WERI-Rb-1 (cell line): ENCODE measurements around the gene KIF13A.

Experiments used
- DNase-seq: peaks from one replicate; pipeline ENCODE4 v3.0.0-alpha.2; 2020
- H3K27ac ChIP-seq: fragments of 250-450 bp; sonication (Bioruptor Pico); 2 replicates; pipeline ENCODE4 v1.5.1; 2020; ENCODE audit warnings: mild to moderate bottlenecking, moderate library complexity
- H3K27me3 ChIP-seq: fragments of 250-450 bp; sonication (Bioruptor Pico); 2 replicates; pipeline ENCODE4 v1.5.1; 2021; ENCODE audit warnings: mild to moderate bottlenecking, low read depth, moderate library complexity; ENCODE audit not compliant: insufficient read depth, severe bottlenecking
- H3K36me3 ChIP-seq: fragments of 250-450 bp; sonication (Bioruptor Pico); 2 replicates; pipeline ENCODE4 v1.5.1; 2020; ENCODE audit warnings: mild to moderate bottlenecking, moderate library complexity
- H3K4me3 ChIP-seq: 2 replicates; pipeline ENCODE4 v1.5.1; 2011; ENCODE audit warnings: low read depth, mild to moderate bottlenecking, control low read depth, low read length
- H3K9me3 ChIP-seq: fragments of 250-450 bp; sonication (Bioruptor Pico); 2 replicates; pipeline ENCODE4 v1.5.1; 2021; ENCODE audit warnings: mild to moderate bottlenecking, moderate library complexity; ENCODE audit not compliant: severe bottlenecking
- TF ChIP-seq, protein P1 (sequence below): IDR thresholded peaks from 2 replicates; pipeline ENCODE4 v1.5.1; 2011; ENCODE audit warnings: low read depth, mild to moderate bottlenecking, control low read depth, inconsistent platforms, low read length

Gene KIF13A

DNA sequence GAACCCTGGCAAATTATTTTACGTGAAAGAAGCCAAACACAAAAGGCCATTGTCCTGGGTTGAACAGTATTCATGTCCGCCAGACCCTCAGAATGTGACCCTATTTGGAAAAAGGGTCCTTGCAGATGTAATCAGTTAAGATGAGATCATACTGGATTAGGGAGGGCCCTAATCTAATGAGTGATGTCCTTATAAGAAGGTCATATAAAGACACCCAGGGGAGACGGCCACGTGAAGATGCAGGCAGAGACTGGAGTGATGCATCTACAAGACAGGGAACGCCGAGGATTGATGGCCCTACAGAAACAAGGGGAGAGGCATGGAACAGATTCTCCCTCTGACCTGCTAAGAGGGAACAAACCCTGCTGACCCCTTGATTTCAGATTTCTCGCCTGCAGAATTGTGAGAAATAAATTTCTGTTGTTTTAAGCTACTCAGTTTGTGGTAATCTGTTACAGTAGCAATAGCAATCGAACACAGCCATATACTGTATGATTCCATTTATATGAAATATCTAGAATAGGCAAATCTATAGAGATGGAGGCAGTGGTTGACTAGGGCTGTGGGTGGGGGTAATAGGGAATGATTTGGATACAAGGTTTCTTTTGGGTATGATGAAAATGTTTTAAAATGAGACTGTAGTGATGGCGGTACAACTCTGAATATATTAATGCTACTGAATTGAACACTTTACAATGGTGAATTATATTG, 147.8 kb downstream of the KIF13A start:
- peak; percentile 82 for DNase-seq
- TF ChIP-seq, protein P1, sequence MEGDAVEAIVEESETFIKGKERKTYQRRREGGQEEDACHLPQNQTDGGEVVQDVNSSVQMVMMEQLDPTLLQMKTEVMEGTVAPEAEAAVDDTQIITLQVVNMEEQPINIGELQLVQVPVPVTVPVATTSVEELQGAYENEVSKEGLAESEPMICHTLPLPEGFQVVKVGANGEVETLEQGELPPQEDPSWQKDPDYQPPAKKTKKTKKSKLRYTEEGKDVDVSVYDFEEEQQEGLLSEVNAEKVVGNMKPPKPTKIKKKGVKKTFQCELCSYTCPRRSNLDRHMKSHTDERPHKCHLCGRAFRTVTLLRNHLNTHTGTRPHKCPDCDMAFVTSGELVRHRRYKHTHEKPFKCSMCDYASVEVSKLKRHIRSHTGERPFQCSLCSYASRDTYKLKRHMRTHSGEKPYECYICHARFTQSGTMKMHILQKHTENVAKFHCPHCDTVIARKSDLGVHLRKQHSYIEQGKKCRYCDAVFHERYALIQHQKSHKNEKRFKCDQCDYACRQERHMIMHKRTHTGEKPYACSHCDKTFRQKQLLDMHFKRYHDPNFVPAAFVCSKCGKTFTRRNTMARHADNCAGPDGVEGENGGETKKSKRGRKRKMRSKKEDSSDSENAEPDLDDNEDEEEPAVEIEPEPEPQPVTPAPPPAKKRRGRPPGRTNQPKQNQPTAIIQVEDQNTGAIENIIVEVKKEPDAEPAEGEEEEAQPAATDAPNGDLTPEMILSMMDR: no peak
- H3K36me3 ChIP-seq: peaks cover 20% of the 10 kb centered on the region

DNA sequence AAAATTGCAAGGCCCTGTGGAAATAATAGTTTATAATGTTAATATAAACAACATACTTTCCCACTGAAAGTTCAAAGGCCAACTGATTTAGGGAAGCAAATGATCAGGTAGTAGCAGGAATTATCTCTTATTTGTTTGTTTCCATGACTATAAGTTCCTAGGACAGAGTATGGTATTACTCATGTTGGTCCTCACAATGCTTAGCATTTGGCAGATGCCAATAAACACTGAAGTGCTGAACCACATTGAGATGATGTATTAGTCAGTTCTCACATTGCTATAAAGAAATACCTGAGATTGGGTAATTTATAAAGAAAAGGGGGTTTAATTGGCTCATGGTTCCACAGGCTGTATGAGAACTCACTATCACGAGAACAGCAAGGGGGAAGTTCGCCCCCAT, 151.1 kb downstream of the KIF13A start:
- no peak for DNase-seq
- H3K27me3 ChIP-seq: no peaks in the 10 kb centered on the region
- no peaks in the 10 kb centered on the region for H3K9me3 ChIP-seq
- no peak overlapping the region for H3K4me3 ChIP-seq
- TF ChIP-seq, protein P1: no peak
- peaks cover 24% of the 10 kb centered on the region for H3K36me3 ChIP-seq
- no peak overlapping the region for H3K27ac ChIP-seq

More for the DNA sequence above, 147.8 kb downstream of the KIF13A start:
- Histone ChIP-seq H3K27ac (peak overlapping the region; percentile 11), H3K9me3 (no peaks in the 10 kb centered on the region), H3K4me3 (no peak overlapping the region), H3K27me3 (no peaks in the 10 kb centered on the region)

DNA sequence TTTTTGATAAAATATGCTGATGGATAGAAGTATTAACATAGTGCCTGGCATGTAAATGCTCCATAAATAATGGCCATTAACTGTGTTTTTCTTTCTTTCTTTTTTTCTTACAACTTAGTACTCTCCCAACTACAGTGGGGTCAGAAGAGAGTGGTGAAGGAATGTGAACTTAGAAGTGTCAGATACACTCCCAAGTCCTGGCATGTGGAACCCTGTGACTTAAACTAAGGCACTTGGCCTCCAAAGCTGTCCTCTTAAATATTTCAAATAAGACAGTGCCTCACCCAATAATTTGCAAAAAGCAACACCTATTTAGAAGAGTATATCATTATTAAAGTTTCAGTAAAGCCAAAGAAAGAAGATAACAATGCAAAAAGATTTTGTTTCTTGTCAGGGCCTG, 151.7 kb downstream of the KIF13A start:
- no peaks in the 10 kb centered on the region for H3K27me3 ChIP-seq
- no peak overlapping the region for H3K27ac ChIP-seq
- H3K9me3 ChIP-seq: no peaks in the 10 kb centered on the region
- no peak overlapping the region for H3K4me3 ChIP-seq
- TF ChIP-seq, protein P1: no peak
- DNase-seq: no peak
- peaks cover 29% of the 10 kb centered on the region for H3K36me3 ChIP-seq

DNA sequence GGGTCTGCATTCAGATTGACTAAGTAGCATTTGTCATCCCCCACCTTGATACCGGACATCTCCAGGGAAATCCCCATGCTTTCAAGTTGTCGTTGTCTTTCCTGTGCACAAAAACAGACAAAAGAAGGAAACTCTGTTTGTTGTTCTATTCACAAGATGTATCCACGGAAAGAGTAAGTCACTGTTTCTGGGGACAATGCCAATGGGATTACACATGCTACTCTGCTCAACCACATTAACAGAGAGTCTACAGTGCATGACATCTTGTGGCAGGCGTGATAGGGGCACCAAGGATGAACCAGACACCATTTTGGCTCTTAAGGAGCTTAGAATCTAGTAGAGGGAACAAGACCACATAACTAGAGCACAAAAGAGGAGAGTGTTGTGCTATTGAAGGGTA, 156.3 kb downstream of the KIF13A start:
- H3K27me3 ChIP-seq: no peaks in the 10 kb centered on the region
- H3K4me3 ChIP-seq: no peak overlapping the region
- H3K27ac ChIP-seq: no peak overlapping the region
- H3K9me3 ChIP-seq: no peaks in the 10 kb centered on the region
- TF ChIP-seq, protein P1: no peak
- H3K36me3 ChIP-seq: peaks cover 42% of the 10 kb centered on the region
- no peak for DNase-seq

DNA sequence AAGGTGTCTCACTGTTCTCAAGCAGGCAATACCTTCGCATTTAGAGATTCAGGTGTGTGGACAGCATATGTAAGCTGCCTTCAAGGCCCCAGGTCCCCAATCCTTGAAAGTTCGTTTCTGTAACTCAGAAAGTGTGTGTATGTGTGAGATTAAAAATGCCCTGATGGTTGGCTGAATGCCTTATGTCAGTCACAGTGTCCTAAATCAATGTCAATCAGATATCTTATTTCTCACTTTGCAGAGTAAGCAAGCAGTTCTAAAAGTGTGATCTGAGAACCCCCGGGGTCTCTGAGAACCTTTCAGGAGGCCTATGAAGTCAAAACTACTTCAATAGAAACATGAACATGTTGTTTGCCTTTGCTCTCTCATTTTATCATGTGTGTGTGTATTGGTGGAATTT, 157.5 kb downstream of the KIF13A start:
- Histone ChIP-seq H3K9me3 (no peaks in the 10 kb centered on the region), H3K27ac (no peak overlapping the region), H3K4me3 (no peak overlapping the region), H3K36me3 (peaks cover 45% of the 10 kb centered on the region), H3K27me3 (no peaks in the 10 kb centered on the region)
- TF ChIP-seq, protein P1: no peak
- no peak for DNase-seq

DNA sequence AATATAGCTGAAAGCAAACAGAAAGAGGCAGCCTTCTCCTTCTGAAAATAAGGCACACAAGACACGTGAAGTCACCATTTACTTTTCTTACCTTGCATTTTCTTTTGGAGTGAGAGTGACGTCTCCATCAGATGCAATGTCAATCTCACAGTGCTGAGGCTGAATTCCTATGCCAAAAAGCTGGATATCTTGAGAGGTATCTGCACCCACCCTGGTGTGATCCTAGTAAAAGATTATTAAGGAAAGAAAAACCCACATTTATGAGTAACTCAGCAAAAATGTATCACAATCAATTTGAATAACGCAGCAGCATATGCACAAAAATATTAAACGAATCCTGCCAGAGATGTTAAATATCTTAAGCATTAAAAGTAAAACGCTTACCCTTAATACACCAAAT, 159.3 kb downstream of the KIF13A start:
- H3K27me3 ChIP-seq: no peaks in the 10 kb centered on the region
- TF ChIP-seq, protein P1: no peak
- H3K4me3 ChIP-seq: no peak overlapping the region
- H3K36me3 ChIP-seq: peaks cover 47% of the 10 kb centered on the region
- H3K27ac ChIP-seq: no peak overlapping the region
- DNase-seq: no peak
- no peaks in the 10 kb centered on the region for H3K9me3 ChIP-seq
